Stimulated activated CD8-positive, alpha-beta memory T cell treated with anti-CD3 and anti-CD28 coated beads, Interleukin-4, amount 100 ng/mL, for 4 hours (primary cell): ENCODE measurements around the gene CEACAM16.
"Not testable (repeated sequence)": the region's sequence is repeated elsewhere in the genome, so short reads cannot be mapped to it uniquely, and the experiment has no call there.

Experiments used
- DNase-seq, 2 donors: peaks; one replicate each; pipeline ENCODE4 v3.0.0-alpha.2; 2020; ENCODE audit warnings: low read depth in 2 of 2, low spot score in 1 of 2

The CEACAM16 gene

DNA sequence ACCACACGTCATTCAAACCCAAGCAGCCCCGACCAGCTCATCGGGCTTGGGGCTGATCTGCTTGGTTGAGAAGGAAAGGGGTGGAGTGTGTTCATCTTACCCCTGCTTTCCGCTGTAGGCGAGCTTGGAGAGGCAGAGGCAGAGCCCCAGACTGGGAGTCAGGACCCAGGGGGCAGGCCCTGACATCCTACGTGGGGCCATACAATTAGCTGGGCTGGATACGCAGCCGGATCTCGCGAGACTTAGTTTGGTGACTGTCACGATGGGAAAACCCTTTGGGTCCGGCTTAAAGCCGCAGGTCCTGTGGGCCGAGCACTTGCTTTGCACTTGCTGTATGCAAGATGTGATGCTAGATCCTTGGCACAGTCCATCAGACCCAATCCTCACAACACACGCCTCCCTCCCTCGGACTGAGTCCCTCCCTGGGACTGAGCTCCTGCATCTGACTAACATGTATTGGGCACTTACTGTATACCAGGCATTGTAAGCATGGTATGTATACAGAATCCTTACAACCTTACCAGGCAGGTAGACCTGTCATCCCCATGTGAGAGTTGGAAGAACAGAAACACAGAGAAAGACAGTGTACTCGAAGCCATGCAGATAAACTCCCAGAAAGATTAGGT, 3.7 kb downstream of the CEACAM16 start:
- DNase-seq: no peak

- DNase-seq: no peak
Measured at GRCh38 chr19:44703336-44704078, 4.6 kb downstream of the CEACAM16 start.

- no peak for DNase-seq
Measured at GRCh38 chr19:44704982-44705381, 6.0 kb downstream of the CEACAM16 start.

DNA sequence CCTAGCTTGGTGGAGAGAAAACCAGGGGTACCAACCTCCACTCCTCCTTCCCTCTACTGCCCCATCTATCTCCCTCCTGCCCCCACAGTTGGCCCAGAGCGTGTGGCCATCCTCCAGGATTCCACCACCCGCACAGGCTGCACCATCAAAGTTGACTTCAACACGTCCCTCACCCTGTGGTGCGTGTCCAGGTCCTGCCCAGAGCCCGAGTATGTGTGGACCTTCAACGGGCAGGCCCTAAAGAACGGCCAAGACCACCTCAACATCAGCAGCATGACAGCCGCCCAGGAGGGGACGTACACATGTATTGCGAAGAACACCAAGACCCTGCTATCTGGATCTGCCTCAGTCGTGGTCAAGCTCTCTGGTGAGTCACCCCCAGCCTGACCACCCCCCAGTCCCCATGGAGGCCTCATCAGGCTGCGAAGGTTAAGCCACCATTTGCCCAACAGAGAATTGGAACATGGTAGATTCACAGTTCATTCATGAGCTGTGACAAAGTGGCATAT, 6.6 kb downstream of the CEACAM16 start:
- no peak for DNase-seq

- DNase-seq: no peak
Measured at GRCh38 chr19:44706506-44707236, 7.7 kb downstream of the CEACAM16 start.

DNA sequence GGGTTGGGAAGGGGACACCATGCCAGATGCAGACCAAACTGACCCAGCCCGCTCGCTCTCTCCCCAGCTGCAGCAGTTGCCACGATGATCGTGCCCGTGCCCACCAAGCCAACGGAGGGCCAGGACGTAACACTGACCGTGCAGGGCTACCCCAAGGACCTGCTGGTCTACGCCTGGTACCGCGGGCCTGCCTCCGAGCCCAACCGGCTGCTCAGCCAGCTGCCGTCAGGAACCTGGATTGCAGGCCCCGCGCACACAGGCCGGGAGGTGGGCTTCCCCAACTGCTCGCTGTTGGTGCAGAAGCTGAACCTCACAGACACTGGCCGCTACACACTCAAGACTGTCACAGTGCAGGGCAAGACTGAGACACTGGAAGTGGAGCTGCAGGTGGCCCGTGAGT, 8.8 kb downstream of the CEACAM16 start:
- no peak for DNase-seq

DNA sequence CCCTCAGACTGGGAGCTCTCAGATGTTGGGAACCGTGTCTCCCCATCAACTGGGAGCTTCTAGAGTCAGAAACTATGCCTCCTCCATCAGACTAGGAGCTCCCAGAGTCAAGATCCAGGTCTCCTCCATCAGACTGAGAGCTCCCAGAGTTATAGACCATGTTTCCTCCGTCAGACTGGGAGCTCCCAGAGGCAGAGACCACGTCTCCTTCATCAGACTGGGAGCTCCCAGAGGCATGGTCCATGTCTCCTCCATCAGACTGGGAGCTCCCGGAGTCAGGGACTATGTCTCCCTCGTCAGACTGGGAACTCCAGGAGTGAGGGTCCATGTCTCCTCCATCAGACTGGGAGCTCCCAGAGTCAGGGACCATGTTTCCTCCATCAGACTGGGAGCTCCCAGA, 10.0 kb downstream of the CEACAM16 start:
- DNase-seq: no peak

GRCh38 chr19:44709434-44710266, 10.7 kb downstream of the CEACAM16 start:
- DNase-seq: not testable (repeated sequence)

- DNase-seq: no peak
Measured at GRCh38 chr19:44710483-44710882, 11.5 kb downstream of the CEACAM16 start.

DNA sequence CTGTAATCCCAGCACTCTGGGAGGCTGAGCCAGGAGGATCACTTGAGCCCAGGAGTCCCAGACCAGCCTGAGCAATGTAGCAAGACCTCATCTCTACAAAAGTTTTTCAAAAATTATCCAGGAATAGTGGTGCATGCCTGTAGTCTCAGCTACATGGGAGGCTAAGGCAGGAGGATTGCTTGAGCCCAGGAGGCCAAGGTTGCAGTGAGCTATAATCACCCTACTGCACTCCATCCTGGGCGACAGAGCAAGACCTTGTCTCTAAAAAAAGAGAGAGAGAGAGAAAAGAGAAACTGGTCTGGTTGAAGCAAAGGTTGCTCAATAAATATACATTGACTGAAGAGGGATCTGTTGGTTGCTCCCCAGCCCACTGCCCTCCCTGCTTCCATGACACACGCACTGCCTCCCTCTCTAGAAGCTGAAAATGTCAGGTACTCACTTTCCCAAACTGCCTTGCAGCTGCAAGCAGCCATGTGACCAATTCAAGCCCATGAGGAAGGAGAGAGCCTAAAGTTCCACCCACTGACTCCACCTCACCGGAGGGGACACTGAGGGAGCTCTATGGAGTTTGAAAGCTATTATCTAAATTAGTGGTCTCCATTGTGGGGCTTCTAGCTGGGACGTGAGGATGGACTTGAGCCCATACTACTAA, 14.0 kb downstream of the CEACAM16 start:
- DNase-seq: no peak

GRCh38 chr19:44714597-44715169, 15.7 kb downstream of the CEACAM16 start:
- no peak for DNase-seq

- DNase-seq: no peak
Measured at GRCh38 chr19:44717603-44718002, 18.7 kb downstream of the CEACAM16 start.

- no peak for DNase-seq
Measured at GRCh38 chr19:44718441-44719261, 19.7 kb downstream of the CEACAM16 start.

DNA sequence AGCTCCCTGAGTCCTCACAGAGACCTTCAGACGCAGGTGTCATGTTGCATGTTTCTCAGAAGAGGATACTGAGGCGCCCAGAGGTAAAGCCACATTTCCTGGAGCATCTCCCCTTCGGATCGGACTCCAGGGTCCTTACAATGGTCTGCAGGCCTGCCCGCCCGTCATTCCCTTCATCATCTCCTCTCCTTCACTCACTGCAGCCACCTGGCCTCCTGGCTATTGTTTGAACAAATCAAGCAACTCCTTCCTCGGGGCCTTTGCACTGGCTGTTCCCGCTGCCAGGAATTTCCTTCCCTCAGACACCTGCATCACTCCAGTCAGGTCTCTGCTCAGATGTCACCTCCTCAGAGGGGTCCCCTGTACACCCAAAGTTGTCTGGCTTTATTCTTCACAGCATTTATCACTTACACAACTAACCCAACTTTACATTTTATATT, 20.3 kb downstream of the CEACAM16 start:
- DNase-seq: no peak

DNA sequence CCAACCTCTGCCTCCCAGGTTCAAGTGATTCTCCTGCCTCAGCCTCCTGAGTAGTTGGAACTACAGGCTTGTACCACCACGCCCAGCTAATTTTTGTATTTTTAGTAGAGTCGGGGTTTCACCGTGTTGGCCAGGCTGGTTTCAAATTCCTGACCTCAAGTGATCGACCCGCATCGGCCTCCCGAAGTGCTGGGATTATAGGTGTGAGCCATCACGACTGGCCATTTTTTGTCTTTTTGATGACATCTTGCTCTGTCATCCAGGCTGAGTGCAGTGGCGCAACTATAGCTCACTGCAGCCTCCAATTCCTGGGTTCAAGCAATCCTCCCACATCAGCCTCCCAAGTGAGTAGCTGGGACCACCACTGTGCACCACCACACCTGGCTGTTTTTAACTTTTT, 21.4 kb downstream of the CEACAM16 start:
- DNase-seq: not testable (repeated sequence)

GRCh38 chr19:44720945-44721344, 22.0 kb downstream of the CEACAM16 start:
- no peak for DNase-seq

DNA sequence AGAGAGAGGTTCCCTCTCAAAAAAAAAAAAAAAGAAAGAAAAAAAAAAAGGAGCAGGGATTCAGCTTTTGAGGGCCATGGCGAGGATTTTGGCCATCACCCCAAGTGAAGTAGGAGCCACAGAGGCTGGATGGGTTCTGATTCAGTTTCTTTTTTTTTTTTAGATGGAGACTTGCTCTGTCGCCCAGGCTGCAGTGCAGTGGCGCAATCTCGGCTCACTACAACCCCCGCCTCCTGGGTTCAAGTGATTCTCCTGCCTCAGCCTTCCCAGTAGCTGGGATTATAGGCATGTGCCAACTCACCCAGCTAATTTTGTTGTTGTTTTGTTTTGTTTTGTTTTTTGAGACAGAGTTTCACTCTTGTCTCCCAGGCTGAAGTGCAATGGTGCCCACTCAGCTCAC, 22.4 kb downstream of the CEACAM16 start:
- not testable (repeated sequence) for DNase-seq

DNA sequence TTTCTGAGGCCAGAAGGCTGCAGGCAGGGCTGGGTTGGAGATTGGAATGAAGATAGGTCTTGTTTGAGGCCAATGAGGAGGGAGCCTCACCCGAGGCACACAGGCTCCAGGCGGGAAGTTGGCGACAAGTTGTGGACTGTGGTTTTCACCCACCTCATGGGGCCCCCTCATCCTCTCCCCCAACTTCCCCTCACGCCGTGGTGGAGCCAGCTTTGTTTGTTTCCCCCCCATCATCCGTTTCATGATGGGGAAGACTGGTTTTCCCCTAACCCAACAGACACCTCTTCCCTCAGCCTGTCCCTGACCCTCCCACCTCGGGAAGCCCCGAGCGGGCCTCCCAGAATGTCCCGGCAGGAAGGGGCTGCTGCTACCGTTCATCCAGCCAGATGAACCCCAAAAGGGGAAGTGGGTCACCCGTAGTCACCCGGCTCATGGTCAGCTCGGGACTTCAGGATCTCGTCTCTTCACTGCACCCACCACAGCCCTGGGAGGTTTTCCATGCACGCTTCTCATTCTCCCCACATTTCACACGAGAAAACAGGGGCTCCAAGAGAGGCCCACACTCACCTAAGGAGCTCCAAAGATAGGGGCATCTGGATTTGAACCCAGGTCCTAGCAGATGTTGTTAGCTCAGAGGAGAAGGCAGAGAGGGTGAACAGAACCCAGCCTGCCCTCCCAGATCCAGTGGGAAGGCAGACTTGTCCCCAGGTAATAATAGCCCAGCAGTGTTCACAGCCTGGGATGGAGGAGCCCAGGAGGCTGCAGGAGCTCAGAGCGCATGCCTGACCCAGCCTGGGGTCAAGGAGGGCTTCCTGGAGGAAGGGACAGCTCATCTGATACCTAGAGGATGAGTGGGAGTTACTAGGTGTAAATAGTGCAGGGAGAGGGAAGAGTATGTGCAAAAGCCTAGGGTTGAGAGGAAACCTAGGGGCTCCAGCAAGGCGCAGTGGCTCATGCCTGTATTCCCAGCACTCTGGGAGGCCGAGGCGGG, 23.5 kb downstream of the CEACAM16 start:
- no peak for DNase-seq
